Stimulated activated CD4-positive, alpha-beta T cell treated with anti-CD3 and anti-CD28 coated beads, TNF-alpha, amount 100 ng/mL, for 4 hours (primary cell): ENCODE measurements around the gene PPFIBP2.

Experiments used
- DNase-seq, 3 experiments: peaks; one replicate each; pipeline ENCODE4 v3.0.0-alpha.2; 2020; ENCODE audit warnings: low read depth in 3 of 3

Gene PPFIBP2

DNA sequence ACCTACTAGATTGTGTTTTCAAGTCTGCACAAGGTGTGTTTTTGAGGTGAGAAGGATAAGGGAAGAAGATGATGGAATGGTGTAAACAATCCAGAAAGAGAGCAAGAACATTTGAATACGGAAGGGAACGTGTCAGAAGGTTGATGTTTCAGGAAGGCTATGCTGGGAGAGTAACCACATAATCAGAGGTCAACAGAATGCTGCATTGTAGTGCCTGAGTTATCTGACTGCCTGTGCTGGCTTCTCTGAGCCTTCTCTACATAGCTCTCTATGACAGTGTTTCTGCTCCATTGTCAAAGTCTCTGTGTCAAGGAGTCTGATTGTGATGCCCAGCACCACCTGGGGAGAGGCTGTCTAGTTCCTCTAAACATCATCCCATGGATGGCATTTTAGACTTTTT lies 85.4 kb downstream of the PPFIBP2 start:
- no peak for DNase-seq

GRCh38 chr11:7600205-7600775 lies 86.5 kb downstream of the PPFIBP2 start:
- no peak for DNase-seq

DNA sequence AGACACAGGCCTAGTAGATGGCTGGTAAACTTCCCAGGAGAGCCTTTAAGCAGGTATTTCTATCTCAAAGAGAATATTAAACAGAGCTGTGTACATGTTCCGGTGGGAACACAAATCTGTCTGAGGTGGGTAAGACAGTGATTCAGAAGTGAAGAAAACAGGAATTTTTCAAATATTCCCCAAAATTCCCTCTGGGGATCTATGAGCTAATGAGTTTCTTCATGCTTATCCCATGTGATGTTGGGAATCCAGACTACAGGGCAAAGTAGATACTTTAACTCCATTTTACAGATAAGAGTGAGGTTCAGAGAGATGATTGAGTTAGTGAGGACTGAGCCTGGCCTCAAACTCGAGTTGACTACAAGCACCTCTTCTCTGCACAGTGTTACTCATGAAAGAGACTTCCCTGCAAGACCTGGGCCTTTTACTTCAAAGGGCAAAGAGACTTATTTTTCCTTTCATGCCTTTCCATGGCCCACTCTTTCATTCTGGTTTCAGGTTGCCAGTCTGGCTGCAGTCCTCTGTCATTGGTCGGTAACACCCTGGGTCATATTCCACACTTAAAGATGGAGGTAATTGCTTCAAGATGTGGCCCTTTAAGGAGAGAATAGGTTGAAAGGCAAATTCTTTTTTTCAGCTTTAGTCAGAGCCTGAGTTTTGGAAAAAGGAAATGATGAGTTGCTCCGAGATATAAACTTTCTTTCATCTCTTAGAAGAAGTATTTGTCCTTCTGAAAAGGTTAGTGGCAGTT lies 89.4 kb downstream of the PPFIBP2 start:
- DNase-seq: no peak

DNA sequence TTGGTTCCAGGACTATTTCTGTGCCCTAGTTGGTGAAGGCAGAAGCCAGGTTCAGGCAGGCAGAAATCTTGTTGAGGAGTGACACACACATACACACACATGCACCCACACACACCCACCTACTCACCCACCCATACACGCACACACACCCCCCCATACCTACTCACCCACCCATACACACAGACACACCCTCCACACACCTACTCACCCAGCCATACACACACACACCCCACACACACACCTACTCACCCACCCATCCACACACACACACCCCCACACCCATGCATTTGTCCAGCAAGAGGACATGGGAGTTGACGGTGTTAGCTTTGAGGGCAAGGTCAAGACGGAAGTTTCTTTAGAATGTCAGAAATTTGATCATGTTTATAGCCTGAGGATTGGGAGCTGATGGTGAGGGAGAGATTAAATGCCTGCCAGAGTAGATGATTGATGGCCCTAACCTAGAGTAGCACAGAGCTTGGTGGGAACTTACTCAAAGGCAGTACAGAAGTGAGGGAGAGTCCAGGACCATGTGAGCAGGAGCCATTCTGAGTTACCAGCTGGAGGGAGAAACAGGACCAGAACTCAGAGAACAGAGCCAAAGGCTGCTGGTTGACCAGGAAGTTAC lies 90.6 kb downstream of the PPFIBP2 start:
- no peak for DNase-seq

GRCh38 chr11:7605186-7605943 lies 91.6 kb downstream of the PPFIBP2 start:
- no peak for DNase-seq

DNA sequence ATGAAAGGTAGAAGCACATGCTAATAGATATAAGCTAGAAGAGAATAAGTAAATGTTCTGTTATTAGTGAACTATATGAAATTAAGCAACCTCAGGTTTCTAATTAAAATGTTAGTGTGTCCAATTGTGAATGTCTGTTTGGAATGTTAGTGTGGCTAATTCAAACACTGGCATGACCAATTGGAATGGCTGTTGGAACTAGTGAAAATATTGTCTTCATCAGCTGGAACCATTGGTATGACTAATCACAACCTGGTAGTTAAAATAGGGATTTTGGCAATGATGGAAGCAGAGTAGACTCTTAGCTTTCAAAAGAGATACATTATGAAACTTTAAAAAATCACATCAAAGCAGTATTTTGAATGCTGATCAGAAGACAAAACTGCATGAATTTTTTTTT lies 92.7 kb downstream of the PPFIBP2 start:
- DNase-seq: no peak

- DNase-seq: no peak
Measured at GRCh38 chr11:7609015-7609414, 95.2 kb downstream of the PPFIBP2 start.

DNA sequence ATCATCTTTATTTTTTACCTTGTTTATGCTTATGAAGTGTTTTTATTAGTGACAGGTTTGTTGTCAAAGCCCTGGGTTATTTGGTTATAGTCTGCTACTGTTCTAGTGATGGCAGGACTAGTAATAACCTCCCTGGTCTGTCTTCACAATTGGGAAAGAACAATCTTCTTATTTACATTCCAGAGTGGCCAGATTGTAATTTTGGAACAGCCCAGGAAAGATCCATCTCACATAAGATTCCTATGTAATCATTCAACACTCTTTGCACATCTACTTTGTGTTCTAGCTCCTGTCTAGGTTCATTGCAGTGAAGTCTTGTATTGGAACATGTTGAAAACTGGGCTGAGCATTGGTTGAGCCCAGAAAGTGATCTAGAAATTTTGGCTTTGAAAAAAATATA lies 95.7 kb downstream of the PPFIBP2 start:
- no peak for DNase-seq

DNA sequence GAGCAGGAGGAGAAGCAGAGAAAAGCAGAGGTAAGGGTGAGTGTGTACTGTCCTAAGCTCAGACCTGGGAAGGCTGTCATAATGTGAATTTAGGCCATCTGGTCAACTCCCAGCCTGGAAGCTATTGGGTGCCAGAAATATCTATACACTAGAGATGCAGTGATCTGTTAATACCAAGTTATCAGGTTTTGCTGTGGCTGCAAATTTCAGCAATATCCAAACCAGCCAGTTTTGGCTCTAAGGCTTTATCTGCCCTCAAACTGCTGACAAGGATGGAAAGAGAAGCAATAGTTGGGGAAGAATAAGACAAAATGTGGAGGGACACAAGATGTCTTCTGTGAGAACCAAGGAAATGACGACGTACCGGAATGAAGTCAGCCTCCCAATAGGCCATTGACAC lies 96.6 kb downstream of the PPFIBP2 start:
- DNase-seq: no peak

DNA sequence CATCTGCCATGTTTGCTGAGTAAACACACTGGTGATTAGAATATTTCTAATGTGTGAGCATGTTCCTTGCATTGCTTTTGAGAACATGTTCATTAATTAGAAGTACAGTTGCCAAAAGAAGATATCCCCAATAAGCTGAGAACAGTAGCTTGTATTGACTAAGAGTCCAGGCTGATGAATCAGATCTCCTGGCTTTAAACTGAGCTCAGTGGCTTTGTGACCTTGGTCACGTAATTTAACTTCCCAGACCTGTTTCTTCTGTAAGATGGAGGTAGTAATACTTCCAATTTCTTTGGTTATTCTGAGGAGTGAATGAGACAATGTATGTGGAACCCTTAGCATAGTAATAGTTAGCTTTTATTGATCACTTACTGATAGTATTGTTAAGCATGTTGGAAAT lies 97.6 kb downstream of the PPFIBP2 start:
- DNase-seq: no peak

GRCh38 chr11:7612056-7612660 lies 98.4 kb downstream of the PPFIBP2 start:
- no peak for DNase-seq

DNA sequence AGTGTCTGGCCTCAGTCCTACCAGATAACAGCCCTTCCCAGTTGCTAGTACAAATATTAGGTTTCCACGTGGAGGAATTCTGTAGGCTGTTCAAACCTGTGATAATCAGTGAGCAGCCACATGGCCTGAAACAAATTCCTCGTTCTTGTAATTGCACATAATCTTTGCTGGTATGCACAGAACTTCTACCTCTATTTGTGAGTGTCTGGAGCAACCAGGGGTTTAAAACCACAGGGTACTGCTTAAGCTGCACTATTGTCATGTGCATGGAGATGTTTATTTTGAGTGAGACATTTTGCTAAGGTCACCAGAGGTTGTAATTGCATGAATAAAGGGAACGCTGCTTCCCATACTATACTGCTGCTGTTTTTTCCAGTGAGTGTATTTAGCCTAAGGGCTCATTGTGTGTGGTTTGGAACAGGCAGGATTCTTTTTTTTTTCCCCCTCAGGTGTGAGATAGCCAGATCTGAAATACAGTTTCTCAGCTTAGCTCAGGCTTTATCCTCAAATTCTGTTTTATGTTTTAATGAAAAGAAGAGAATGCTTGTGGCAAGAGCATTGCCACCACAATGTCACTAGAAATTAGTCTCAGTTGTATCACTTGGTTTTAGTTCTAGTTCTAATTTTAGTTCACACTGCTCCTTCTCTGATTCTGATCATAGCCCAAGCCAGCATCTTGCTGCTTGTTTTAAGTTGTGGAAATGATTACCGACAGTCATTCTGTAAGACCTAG lies 99.0 kb downstream of the PPFIBP2 start:
- DNase-seq: no peak

- DNase-seq: no peak
Measured at GRCh38 chr11:7613394-7613720, 99.6 kb downstream of the PPFIBP2 start.

DNA sequence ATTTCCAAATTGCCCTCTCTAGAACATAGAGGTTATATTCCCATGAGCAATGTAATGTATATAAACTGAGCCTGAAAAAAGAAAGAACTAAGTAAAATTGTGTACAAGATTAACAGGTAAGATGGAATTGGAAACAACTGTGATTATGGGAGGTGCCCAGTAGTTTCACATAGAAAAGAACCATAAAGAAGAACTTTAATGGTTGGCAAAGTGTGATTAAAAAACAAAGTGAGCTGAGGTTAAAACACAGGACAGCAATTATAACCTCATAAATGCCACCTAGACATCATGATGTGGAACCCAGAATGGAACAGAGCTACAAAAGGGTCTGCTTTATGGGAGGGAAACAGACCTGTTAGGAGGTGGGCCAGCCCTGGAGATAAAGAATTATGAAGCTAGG lies 100.9 kb downstream of the PPFIBP2 start:
- DNase-seq: no peak

- no peak for DNase-seq
Measured at GRCh38 chr11:7617032-7617431, 103.2 kb downstream of the PPFIBP2 start.

- no peak for DNase-seq
Measured at GRCh38 chr11:7619322-7619721, 105.5 kb downstream of the PPFIBP2 start.

- DNase-seq: no peak
Measured at GRCh38 chr11:7621090-7621489, 107.3 kb downstream of the PPFIBP2 start.

DNA sequence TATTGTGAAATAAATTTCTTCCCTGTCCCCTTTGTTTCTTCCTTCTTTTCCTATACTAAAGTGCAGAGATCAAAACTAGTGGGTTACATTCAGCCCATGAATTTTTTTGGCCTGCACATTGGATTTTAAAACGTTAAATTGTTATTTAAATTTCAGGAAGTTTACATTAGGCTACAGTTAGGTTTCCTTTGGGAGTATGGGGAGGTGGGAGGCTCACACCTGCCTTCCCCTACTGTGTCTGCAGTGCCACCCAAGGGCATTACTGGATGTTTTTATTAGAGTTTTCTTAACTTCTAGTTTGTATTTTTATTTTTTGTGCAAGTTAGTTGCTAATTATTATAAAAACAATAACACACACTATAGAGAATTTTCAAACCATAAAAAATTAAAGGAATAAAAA lies 107.8 kb downstream of the PPFIBP2 start:
- DNase-seq: no peak

DNA sequence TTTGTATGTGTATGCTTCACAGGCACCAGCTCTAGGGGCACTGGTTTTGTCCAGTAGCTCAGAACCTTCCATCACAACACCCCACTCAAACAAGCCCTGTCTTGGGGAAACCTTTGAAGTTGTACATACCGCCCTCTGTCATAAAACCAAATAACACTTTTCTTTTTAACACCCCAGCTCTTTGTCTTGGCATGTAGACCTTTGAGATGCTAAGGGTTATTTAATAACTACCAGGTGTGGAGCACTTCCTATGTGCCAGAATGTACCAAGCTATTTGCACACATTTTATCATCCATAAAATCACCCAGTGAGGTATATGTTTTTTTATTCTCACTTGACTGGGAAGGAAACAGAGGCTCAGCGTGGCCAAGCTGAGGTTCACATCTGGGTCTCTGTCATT lies 108.9 kb downstream of the PPFIBP2 start:
- DNase-seq: no peak

GRCh38 chr11:7628660-7629059 lies 114.9 kb downstream of the PPFIBP2 start:
- DNase-seq: no peak

DNA sequence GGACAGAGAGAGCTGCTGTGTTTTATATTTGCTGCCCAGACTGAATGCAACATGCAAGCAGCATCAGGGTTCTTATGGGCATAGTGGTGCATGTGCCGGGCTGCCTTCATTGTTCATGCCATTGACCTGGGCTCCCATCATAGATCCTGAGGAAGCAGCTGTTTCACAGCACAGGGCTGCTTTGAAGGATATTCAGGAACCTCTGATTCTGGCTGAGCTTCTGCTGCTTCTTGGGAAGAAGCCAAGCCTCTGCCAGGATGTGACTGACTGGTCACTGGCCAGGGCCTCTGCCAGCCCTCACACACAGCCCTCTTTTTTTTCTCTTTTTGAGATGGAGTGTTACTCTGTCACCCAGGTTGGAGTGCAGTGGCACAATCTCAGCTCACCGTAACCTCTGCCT lies 116.2 kb downstream of the PPFIBP2 start:
- DNase-seq: no peak

DNA sequence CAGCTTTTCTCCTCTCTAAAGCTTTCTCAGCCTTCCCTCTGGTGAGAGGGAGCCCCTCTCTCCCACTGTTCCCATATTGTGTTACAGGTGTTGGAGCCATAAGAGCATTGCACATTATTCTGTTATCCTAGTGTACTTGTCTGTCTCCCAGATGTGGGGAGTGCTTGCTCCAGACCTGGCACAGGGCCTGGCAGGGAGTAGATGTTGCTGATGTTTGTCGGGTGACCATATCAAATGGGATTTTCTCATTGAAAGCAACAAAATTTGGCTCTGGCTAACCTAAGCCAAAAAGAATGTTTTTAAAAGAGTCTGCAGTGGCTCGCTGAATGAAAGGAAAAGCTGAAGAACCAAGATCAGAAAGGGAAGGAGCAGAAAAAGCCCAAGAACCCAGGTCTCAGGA lies 118.4 kb downstream of the PPFIBP2 start:
- no peak for DNase-seq
